ENCODE results near the gene PDGFRB. TPM values are rescaled to one million over a fixed set of nuclear protein-coding genes. Genes with fewer than 3 reads are reported as not detected.

PDGFRB gene
- total RNA-seq, 1 experiment from 2014 or later: not detected

- BruUV-seq (replicated peaks): no TSS peak
- no peak for TF ChIP-seq EZH2 (IDR thresholded peaks at IDR 0.05; ENCODE audit: low read depth)
- no peak for TF ChIP-seq CTCF (conservative IDR thresholded peaks at IDR 0.05)
- no peaks in the 10 kb centered on the region for H3K36me3 ChIP-seq (ENCODE audit: low read depth)
- H3K27ac ChIP-seq: no peak overlapping the region
- no peak overlapping the region for H2AFZ ChIP-seq
- H3K27me3 ChIP-seq (ENCODE audit: insufficient read depth, low read depth): peaks cover 25% of the 10 kb centered on the region
- no peaks in the 10 kb centered on the region for H3K9me3 ChIP-seq (ENCODE audit: insufficient read depth, low read depth)
- H3K79me2 ChIP-seq (ENCODE audit: low read depth): no peaks in the 10 kb centered on the region
- ChIA-PET POLR2A (ENCODE audit: unreplicated experiment) (no interaction called here), CTCF (no interaction called here)
- no peaks in the 10 kb centered on the region for H4K20me1 ChIP-seq (ENCODE audit: insufficient read depth)
- no peak for DNase-seq
- no peaks in the 10 kb centered on the region for H3F3A ChIP-seq (ENCODE audit: insufficient read depth, low read depth)
- no peaks in the 10 kb centered on the region for H3K9me2 ChIP-seq (ENCODE audit: insufficient read depth)
- intact Hi-C loops (cut with micrococcal nuclease; ENCODE audit: unreplicated experiment): no loop called here
- H3K4me2 ChIP-seq: no peak overlapping the region
- 0 out of 2 replicates have a peak, but pooled peaks cover 5% of the 10 kb centered on the region for H3K4me1 ChIP-seq (replicated peaks; ENCODE audit: insufficient read depth)
- H3K4me3 ChIP-seq: no peak overlapping the region
Measured at GRCh38 chr5:150189326-150189725, 33.7 kb upstream of the PDGFRB start.

GRCh38 chr5:150188146-150188842 lies 32.6 kb upstream of the PDGFRB start:
- no peaks in the 10 kb centered on the region for H3K9me2 ChIP-seq (ENCODE audit: insufficient read depth)
- H3F3A ChIP-seq (ENCODE audit: insufficient read depth, low read depth): no peaks in the 10 kb centered on the region
- CTCF ChIA-PET: no interaction called here
- no peak overlapping the region for H3K4me2 ChIP-seq
- BruUV-seq (replicated peaks): no TSS peak
- no peaks in the 10 kb centered on the region for H3K9me3 ChIP-seq (ENCODE audit: insufficient read depth, low read depth)
- H3K4me3 ChIP-seq: no peak overlapping the region
- H2AFZ ChIP-seq: no peak overlapping the region
- no peaks in the 10 kb centered on the region for H3K36me3 ChIP-seq (ENCODE audit: low read depth)
- no peak overlapping the region for H3K27ac ChIP-seq
- POLR2A ChIA-PET (ENCODE audit: unreplicated experiment): interaction anchor here (0.9 kb wide), 1 partner anchor 9 kb away, joined by 5 read pairs; no protein-coding TSS in a partner anchor
- 0 out of 2 replicates have a peak, but pooled peaks cover 5% of the 10 kb centered on the region for H3K4me1 ChIP-seq (replicated peaks; ENCODE audit: insufficient read depth)
- H3K79me2 ChIP-seq (ENCODE audit: low read depth): no peaks in the 10 kb centered on the region
- intact Hi-C loops (cut with micrococcal nuclease; ENCODE audit: unreplicated experiment): no loop called here
- peaks cover 25% of the 10 kb centered on the region for H3K27me3 ChIP-seq (ENCODE audit: insufficient read depth, low read depth)
- TF ChIP-seq CTCF (conservative IDR thresholded peaks at IDR 0.05) (no peak), EZH2 (IDR thresholded peaks at IDR 0.05; ENCODE audit: low read depth) (no peak)
- DNase-seq: no peak
- no peaks in the 10 kb centered on the region for H4K20me1 ChIP-seq (ENCODE audit: insufficient read depth)

- Histone ChIP-seq H3K4me2 (no peak overlapping the region), H3K27ac (no peak overlapping the region), H4K20me1 (ENCODE audit: insufficient read depth) (no peaks in the 10 kb centered on the region), H2AFZ (no peak overlapping the region), H3K9me2 (ENCODE audit: insufficient read depth) (no peaks in the 10 kb centered on the region), H3K4me3 (no peak overlapping the region), H3K4me1 (replicated peaks; ENCODE audit: insufficient read depth) (0 out of 2 replicates have a peak, but pooled peaks cover 5% of the 10 kb centered on the region), H3K79me2 (ENCODE audit: low read depth) (no peaks in the 10 kb centered on the region), H3F3A (ENCODE audit: insufficient read depth, low read depth) (no peaks in the 10 kb centered on the region), H3K27me3 (ENCODE audit: insufficient read depth, low read depth) (peaks cover 21% of the 10 kb centered on the region), H3K36me3 (ENCODE audit: low read depth) (no peaks in the 10 kb centered on the region), H3K9me3 (ENCODE audit: insufficient read depth, low read depth) (no peaks in the 10 kb centered on the region)
- ChIA-PET POLR2A (ENCODE audit: unreplicated experiment) (no interaction called here), CTCF (no interaction called here)
- no TSS peak for BruUV-seq (replicated peaks)
- intact Hi-C loops (cut with micrococcal nuclease; ENCODE audit: unreplicated experiment): no loop called here
- no peak for DNase-seq
- no peak for TF ChIP-seq CTCF (conservative IDR thresholded peaks at IDR 0.05)
Measured at GRCh38 chr5:150186897-150187296, 31.3 kb upstream of the PDGFRB start.

Data from PC-9 (cell line).